Measurements from ENCODE around the gene DCAF8.

DCAF8 gene

GRCh38 chr1:160168609-160169369, 93.6 kb downstream of the DCAF8 start:
- no peak for DNase-seq

GRCh38 chr1:160168016-160168415, 94.3 kb downstream of the DCAF8 start:
- no peak for DNase-seq

- DNase-seq: no peak
Measured at GRCh38 chr1:160167580-160167979, 94.8 kb downstream of the DCAF8 start.

- DNase-seq: no peak
Measured at GRCh38 chr1:160167056-160167455, 95.3 kb downstream of the DCAF8 start.

GRCh38 chr1:160166166-160166868, 96.0 kb downstream of the DCAF8 start:
- DNase-seq: no peak
